IPS DF 19.7 (cell line): ENCODE results near the gene ZNF106.

Experiments
- DNase-seq: peaks from one replicate; pipeline ENCODE4 v3.0.0-alpha.2; 2013; ENCODE audit warnings: low read depth, low spot score

The ZNF106 gene

GRCh38 chr15:42367041-42367440, 123.9 kb downstream of the ZNF106 start:
- DNase-seq, result no peak

DNA sequence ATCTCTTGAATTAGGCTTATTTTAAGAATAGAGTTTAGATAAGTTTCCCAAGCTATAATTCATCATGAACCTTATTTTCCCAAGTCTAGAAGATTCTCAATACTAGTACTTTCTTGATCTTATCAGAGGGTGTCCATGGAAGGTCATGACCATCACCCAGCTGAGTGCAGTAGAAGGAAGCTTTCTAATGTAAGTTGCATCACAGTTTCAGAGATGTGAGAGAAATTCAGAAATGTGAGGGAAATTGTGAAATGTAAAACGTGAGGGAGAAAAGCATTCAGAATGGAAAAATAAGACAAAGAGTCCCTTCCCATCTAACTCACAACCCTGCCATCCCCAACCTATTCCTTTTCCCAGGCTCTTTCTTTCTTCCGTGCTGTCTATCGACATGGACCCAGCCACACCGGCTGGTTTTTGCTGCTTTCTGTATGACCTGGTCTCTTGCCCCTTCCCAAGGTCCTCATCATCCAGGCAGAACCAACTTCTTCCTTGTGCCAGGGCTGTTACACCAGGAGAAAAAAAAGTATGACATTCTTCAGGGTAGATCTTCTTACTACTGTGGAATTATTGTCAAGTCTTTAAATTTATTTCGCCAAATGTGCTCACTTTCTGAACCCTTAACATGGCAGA, 124.9 kb downstream of the ZNF106 start:
- DNase-seq, result no peak

DNA sequence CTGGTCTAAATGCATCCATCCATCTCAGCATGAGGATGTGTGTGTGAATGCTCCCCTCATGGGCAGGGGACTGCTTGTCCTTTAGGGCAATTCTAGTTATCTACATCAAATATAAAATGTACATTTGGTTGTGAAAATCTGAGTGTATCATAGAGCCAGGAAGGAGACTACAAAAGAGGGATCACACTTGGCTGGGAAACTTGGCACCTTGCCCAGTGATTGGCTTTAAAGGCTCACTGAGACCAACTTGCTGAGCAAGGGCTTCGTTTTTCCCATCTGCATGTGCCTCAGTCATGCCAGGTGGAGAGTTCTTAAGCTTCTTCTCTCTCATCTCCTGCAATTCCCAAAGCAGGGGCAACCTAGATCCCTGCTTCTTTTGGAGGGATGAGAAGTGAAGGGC, 126.4 kb downstream of the ZNF106 start:
- no peak for DNase-seq

DNA sequence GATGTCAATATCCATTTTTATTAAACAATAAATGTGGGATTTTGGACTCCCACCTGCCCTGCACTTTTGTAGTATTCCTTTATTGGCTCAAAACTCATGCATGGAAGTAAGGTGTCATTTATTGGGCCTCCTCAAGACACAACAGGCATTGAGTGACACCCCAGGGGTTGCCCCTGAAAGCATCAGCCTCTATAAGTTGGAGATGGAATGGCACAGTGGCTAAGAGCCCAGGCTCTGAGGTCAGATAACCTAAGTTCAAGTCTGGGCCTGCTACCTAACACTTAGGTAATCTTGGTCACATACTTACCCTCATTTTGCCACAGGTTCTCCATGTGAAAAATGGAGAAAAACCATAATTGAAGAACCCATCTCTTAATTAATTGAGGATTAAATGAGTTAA, 127.0 kb downstream of the ZNF106 start:
- no peak for DNase-seq

- peak; percentile 35 for DNase-seq
Observed at GRCh38 chr15:42363487-42363886, 127.5 kb downstream of the ZNF106 start.
